ENCODE results near the gene POU2F1. TPM values are rescaled to one million over a fixed set of nuclear protein-coding genes. Genes with fewer than 3 reads are reported as not detected.

Gene POU2F1
- total RNA-seq, 1 donor from 2014 or later = 15.3 TPM

GRCh38 chr1:167357305-167357704 is 136.6 kb downstream of the POU2F1 start:
- no peak for TF ChIP-seq CTCF (IDR thresholded peaks at IDR 0.05)
- Mint-ChIP-seq H3K4me3 (ENCODE audit: unreplicated experiment) (no peak overlapping the region), H3K27ac (ENCODE audit: unreplicated experiment) (no peak overlapping the region), H3K27me3 (ENCODE audit: unreplicated experiment) (no peaks in the 10 kb centered on the region), H3K4me1 (ENCODE audit: unreplicated experiment) (peaks cover 3% of the 10 kb centered on the region), H3K9me3 (ENCODE audit: unreplicated experiment) (peaks cover 22% of the 10 kb centered on the region), H3K36me3 (ENCODE audit: unreplicated experiment) (peaks cover 2% of the 10 kb centered on the region)
- no peak for DNase-seq (ENCODE audit: extremely low spot score, unreplicated experiment)

DNA sequence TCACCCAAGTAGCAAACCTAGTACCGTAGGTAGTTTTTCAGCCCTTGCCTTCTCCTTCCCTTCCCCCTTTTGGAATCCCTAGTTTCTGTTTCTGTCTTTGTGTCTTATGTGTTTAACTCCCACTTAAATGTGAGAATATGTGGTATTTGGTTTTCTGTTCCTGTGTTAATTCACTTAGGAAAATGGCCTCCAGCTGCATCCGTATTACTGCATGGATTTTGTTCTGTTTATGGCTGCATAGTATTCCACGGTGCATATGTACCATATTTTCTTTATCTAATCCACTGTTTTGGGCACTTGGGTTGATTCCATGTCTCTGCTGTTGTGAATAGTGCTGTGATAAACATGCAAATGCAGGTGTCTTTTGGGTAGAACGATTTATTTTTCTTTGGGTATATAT is 138.6 kb downstream of the POU2F1 start:
- TF ChIP-seq CTCF (IDR thresholded peaks at IDR 0.05) = no peak
- Mint-ChIP-seq H3K27me3 (ENCODE audit: unreplicated experiment) (no peaks in the 10 kb centered on the region), H3K36me3 (ENCODE audit: unreplicated experiment) (peaks cover 2% of the 10 kb centered on the region), H3K4me3 (ENCODE audit: unreplicated experiment) (no peak overlapping the region), H3K9me3 (ENCODE audit: unreplicated experiment) (peaks cover 19% of the 10 kb centered on the region), H3K4me1 (ENCODE audit: unreplicated experiment) (peaks cover 3% of the 10 kb centered on the region), H3K27ac (ENCODE audit: unreplicated experiment) (no peak overlapping the region)
- no peak for DNase-seq (ENCODE audit: extremely low spot score, unreplicated experiment)

- no peak overlapping the region for H3K27ac Mint-ChIP-seq (ENCODE audit: unreplicated experiment)
- H3K4me3 Mint-ChIP-seq (ENCODE audit: unreplicated experiment) = no peak overlapping the region
- peaks cover 3% of the 10 kb centered on the region for H3K4me1 Mint-ChIP-seq (ENCODE audit: unreplicated experiment)
- H3K27me3 Mint-ChIP-seq (ENCODE audit: unreplicated experiment) = no peaks in the 10 kb centered on the region
- no peak for DNase-seq (ENCODE audit: extremely low spot score, unreplicated experiment)
- peaks cover 2% of the 10 kb centered on the region for H3K36me3 Mint-ChIP-seq (ENCODE audit: unreplicated experiment)
- TF ChIP-seq CTCF (IDR thresholded peaks at IDR 0.05) = no peak
- peaks cover 12% of the 10 kb centered on the region for H3K9me3 Mint-ChIP-seq (ENCODE audit: unreplicated experiment)
Observed at GRCh38 chr1:167360120-167360519, 139.4 kb downstream of the POU2F1 start.

GRCh38 chr1:167362638-167363037 is 142.0 kb downstream of the POU2F1 start:
- TF ChIP-seq CTCF (IDR thresholded peaks at IDR 0.05) = no peak
- Mint-ChIP-seq H3K9me3 (ENCODE audit: unreplicated experiment) (peaks cover 10% of the 10 kb centered on the region), H3K27me3 (ENCODE audit: unreplicated experiment) (no peaks in the 10 kb centered on the region), H3K4me3 (ENCODE audit: unreplicated experiment) (no peak overlapping the region), H3K4me1 (ENCODE audit: unreplicated experiment) (peaks cover 3% of the 10 kb centered on the region), H3K36me3 (ENCODE audit: unreplicated experiment) (peaks cover 12% of the 10 kb centered on the region), H3K27ac (ENCODE audit: unreplicated experiment) (no peak overlapping the region)
- no peak for DNase-seq (ENCODE audit: extremely low spot score, unreplicated experiment)

DNA sequence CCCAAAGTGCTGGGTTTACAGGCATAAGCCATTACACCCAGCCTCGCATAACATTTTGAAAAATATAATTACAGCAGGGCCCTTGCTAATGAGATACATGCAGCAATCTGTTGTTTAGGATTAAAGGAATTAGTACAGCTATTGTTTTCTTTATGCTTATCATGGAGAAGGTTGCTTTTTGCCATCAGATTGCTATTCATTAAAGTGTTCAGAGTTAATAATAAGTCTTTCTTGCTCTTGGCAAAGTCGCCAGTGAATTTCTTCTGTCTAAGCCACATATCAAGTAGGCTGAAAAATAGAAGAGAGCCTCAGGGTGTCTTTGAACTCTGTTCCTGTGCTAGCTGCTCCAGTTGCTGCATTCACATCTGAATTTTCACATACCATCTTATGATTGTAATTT is 144.1 kb downstream of the POU2F1 start:
- Mint-ChIP-seq H3K27ac (ENCODE audit: unreplicated experiment) (no peak overlapping the region), H3K36me3 (ENCODE audit: unreplicated experiment) (peaks cover 10% of the 10 kb centered on the region), H3K4me1 (ENCODE audit: unreplicated experiment) (peaks cover 3% of the 10 kb centered on the region), H3K27me3 (ENCODE audit: unreplicated experiment) (no peaks in the 10 kb centered on the region), H3K4me3 (ENCODE audit: unreplicated experiment) (no peak overlapping the region), H3K9me3 (ENCODE audit: unreplicated experiment) (no peaks in the 10 kb centered on the region)
- TF ChIP-seq CTCF (IDR thresholded peaks at IDR 0.05) = no peak
- DNase-seq (ENCODE audit: extremely low spot score, unreplicated experiment) = no peak

Measured in osteocyte (in vitro differentiated cells).